Peyer's patch (tissue), 4 donors: ENCODE data around the gene USP33. TPM values are rescaled to one million over a fixed set of nuclear protein-coding genes. Genes with fewer than 3 reads are reported as not detected.
"Not testable (repeated sequence)": the region's sequence is repeated elsewhere in the genome, so short reads cannot be mapped to it uniquely, and the experiment has no call there.

Experiments used
- DNase-seq, 3 donors: peaks; one replicate each; pipeline ENCODE4 v3.0.0-alpha.2; 2017 to 2019
- H3K27ac ChIP-seq, 4 donors: fragments of 200-600 bp; sonication (generic); one replicate each; pipeline ENCODE4 v1.5.1; 2016 to 2019
- H3K27me3 ChIP-seq, 2 donors: fragments of 200-600 bp; sonication (generic); one replicate each; pipeline ENCODE4 v1.5.1; 2019
- H3K36me3 ChIP-seq, 3 donors: fragments of 200-600 bp; sonication (generic); one replicate each; pipeline ENCODE4 v1.5.1; 2016 to 2019
- H3K4me1 ChIP-seq, 4 donors: fragments of 200-600 bp; sonication (generic); one replicate each; pipeline ENCODE4 v1.5.1; 2016 to 2019
- H3K4me3 ChIP-seq, 4 donors: fragments of 200-600 bp; sonication (generic); 1 replicate in 3 of 4; 2 replicates in 1 of 4; pipeline ENCODE4 v1.5.1; 2016 to 2019; ENCODE audit warnings: mild to moderate bottlenecking in 1 of 4
- H3K9me3 ChIP-seq, 4 donors: fragments of 200-600 bp; sonication (generic); one replicate each; pipeline ENCODE4 v1.5.1; 2016 to 2019; ENCODE audit warnings: mild to moderate bottlenecking in 1 of 4
- POLR2A ChIP-seq, 2 donors: fragments of 450-650 bp; IDR thresholded peaks; one replicate each; pipeline ENCODE4 v1.5.1; 2017; ENCODE audit warnings: antibody characterized with exemption in 2 of 2, mild to moderate bottlenecking in 2 of 2, moderate library complexity in 2 of 2
- total RNA-seq, 4 donors: library from RNA; depleted of rRNA; stranded (reverse); fragments of >200 nt; gene quantifications; one replicate each; pipeline ENCODE4 v1.1.0, GENCODE V29; 2016
- TF ChIP-seq, protein P1 (sequence below), 6 experiments: fragments of 450-650 bp in 4 of 6; fragments of 200-600 bp in 2 of 6; sonication (generic) in 1 of 6; IDR thresholded peaks; one replicate each; pipeline ENCODE4 v1.5.1; 2017 to 2019; ENCODE audit warnings: antibody characterized with exemption in 6 of 6, mild to moderate bottlenecking in 3 of 6, moderate library complexity in 1 of 6

The USP33 gene
- total RNA-seq, 4 donors from 2014 or later, result 78.9 to 109 (median 84.4) TPM

DNA sequence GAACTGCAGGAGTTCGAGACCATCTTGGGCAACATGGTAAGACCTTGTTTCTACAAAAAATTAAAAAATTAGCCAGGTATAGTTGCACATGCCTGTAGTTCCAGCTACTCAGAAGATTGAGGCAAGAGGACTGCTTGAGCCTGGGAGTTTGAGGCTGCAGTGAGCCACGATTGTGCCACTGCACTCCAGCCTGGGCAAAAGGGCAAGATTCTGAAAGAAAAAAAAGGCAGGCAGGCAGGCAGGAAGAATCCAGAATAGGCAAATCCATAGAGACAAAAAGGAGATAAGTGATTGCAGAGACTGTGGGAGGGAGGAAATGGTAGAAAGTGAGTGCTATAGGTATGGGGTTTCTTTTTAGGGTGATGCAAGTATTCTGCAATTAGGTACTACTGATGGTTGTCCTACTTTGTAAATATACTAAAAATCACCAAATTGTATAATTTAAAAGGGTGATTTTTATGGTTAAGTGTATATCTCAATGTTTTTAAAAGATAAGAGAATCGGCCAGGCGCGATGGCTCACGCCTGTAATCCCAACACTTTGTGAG, 106.6 kb downstream of the USP33 start:
- H3K27me3 ChIP-seq, result no peaks in the 10 kb centered on the region
- TF ChIP-seq POLR2A (IDR thresholded peaks at IDR 0.05), result no peak
- TF ChIP-seq, protein P1, sequence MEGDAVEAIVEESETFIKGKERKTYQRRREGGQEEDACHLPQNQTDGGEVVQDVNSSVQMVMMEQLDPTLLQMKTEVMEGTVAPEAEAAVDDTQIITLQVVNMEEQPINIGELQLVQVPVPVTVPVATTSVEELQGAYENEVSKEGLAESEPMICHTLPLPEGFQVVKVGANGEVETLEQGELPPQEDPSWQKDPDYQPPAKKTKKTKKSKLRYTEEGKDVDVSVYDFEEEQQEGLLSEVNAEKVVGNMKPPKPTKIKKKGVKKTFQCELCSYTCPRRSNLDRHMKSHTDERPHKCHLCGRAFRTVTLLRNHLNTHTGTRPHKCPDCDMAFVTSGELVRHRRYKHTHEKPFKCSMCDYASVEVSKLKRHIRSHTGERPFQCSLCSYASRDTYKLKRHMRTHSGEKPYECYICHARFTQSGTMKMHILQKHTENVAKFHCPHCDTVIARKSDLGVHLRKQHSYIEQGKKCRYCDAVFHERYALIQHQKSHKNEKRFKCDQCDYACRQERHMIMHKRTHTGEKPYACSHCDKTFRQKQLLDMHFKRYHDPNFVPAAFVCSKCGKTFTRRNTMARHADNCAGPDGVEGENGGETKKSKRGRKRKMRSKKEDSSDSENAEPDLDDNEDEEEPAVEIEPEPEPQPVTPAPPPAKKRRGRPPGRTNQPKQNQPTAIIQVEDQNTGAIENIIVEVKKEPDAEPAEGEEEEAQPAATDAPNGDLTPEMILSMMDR (IDR thresholded peaks at IDR 0.05), result no peak
- no peak overlapping the region for H3K27ac ChIP-seq
- peaks cover 0 to 7% (median 3%) of the 10 kb centered on the region in 4 donors for H3K9me3 ChIP-seq
- H3K4me3 ChIP-seq, result no peak overlapping the region
- no peak for DNase-seq
- no peaks in the 10 kb centered on the region for H3K36me3 ChIP-seq
- peaks cover 0 to 5% (median 0%) of the 10 kb centered on the region in 4 donors for H3K4me1 ChIP-seq

DNA sequence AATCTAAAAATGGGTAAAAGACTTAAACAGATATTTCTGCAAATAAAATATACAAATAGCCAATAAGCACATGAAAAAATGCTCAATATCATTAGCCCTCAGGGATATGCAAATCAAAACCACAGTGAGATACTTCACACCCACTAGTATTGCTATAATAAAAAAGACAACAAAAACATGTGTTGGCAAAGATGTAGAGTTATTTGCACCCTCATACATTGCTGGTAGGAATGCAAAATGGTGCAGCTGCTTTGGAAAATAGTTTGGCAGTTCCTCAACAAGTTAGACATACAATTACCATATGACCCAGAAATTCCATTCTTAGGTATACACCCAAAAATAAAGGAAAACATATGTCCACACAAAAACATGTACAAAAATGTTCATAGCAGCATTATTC, 107.4 kb downstream of the USP33 start:
- TF ChIP-seq, protein P1 (IDR thresholded peaks at IDR 0.05), result no peak
- no peak for TF ChIP-seq POLR2A (IDR thresholded peaks at IDR 0.05)
- no peak overlapping the region for H3K4me3 ChIP-seq
- no peaks in the 10 kb centered on the region for H3K36me3 ChIP-seq
- peaks cover 0 to 5% (median 0%) of the 10 kb centered on the region in 4 donors for H3K4me1 ChIP-seq
- no peak overlapping the region for H3K27ac ChIP-seq
- H3K27me3 ChIP-seq, result no peaks in the 10 kb centered on the region
- H3K9me3 ChIP-seq, result peaks cover 0 to 7% (median 3%) of the 10 kb centered on the region in 4 donors
- no peak for DNase-seq

DNA sequence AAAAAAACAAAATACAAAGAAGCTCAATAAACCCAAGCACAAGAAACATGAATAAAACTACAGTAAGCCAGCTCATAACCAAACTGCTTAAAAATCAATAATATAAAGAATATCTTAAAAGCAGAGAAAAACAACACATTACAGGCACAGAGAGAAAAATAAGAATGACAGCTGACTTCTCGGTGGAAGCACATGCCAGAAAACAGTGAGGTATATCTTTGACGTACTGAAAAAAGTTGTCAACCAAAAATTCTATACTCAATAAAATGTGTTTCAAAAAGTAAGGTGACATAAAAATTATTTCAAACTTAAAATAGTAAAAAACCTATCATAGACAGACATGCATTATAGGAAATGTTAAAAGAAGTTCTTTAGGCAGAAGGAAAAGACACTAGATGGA, 110.5 kb downstream of the USP33 start:
- Histone ChIP-seq H3K4me1 (peaks cover 0 to 5% (median 0%) of the 10 kb centered on the region in 4 donors), H3K27ac (no peak overlapping the region), H3K9me3 (peaks cover 0 to 7% (median 3%) of the 10 kb centered on the region in 4 donors), H3K36me3 (peaks cover 0 to 12% (median 0%) of the 10 kb centered on the region in 3 donors), H3K27me3 (no peaks in the 10 kb centered on the region), H3K4me3 (no peak overlapping the region)
- TF ChIP-seq, protein P1 (IDR thresholded peaks at IDR 0.05), result no peak
- no peak for TF ChIP-seq POLR2A (IDR thresholded peaks at IDR 0.05)
- no peak for DNase-seq

DNA sequence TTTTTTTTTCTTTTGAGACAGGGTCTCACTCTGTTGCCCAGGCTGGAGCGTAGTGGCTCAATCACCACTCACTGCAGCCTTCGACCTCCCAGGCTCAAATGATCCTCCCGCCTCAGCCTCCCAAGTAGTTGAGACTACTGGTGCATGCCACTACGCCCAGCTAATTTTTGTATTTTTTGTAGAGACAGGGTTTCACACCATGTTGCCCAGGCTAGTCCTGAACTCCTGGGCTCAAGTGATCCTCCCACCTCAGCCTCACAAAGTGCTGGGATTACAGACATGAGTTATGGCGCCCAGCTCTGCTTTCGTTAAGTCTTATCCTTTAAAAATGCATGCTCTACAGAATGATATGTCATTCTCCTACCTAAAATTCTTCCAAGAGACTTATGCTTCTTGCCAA, 113.4 kb downstream of the USP33 start:
- not testable (repeated sequence) for H3K4me3 ChIP-seq, H3K27me3 ChIP-seq, H3K9me3 ChIP-seq, H3K4me1 ChIP-seq, DNase-seq, H3K27ac ChIP-seq
- peaks cover 0 to 12% (median 0%) of the 10 kb centered on the region in 3 donors for H3K36me3 ChIP-seq

Other genes with a start within 250 kb of the USP33 start
- 10 to 100 TPM; 44.6 to 67.8 (median 55.6) TPM for gene ZZZ3, start 77.2 kb downstream of the USP33 start, total RNA-seq
- gene MIGA1, start 19.8 kb upstream of the USP33 start, total RNA-seq, result 10 to 100 TPM in 3 of 4 donors, 1 to 10 TPM in 1; 7.4 to 21.9 (median 17.4) TPM
- gene NEXN, start 128.8 kb upstream of the USP33 start, total RNA-seq, result 10 to 100 TPM in 2 of 4 donors, 1 to 10 TPM in 2; 5.6 to 38.0 (median 10.5) TPM
- 100 to 1,000 TPM in 3 of 4 donors, 10 to 100 TPM in 1; 76.4 to 196 (median 129) TPM for gene FUBP1, start 219.2 kb upstream of the USP33 start, total RNA-seq
- 10 to 100 TPM in 3 of 4 donors, 1 to 10 TPM in 1; 8.8 to 38.0 (median 13.4) TPM for gene DNAJB4, start 245.1 kb upstream of the USP33 start, total RNA-seq